HCT116 (cell line): ENCODE results near the gene VASH1. TPM values are rescaled to one million over a fixed set of nuclear protein-coding genes. Genes with fewer than 3 reads are reported as not detected.

Experiments
- ATAC-seq: fragments of 200-7000 bp; cut with Tn5 transposase; 2 replicates; pipeline ENCODE4 v1.9.1; 2020; ENCODE audit warnings: mild to moderate bottlenecking, moderate library complexity
- BruUV-seq: library from RNA; stranded (reverse); fragments of 400-500 nt; replicated peaks from 2 replicates; lab custom pipeline; 2021; lab: Mats Ljungman, UMichigan
- CTCF ChIA-PET: fragments of 300-600 bp; sonication (Branson Sonifier 250); formaldehyde crosslinking; loops from one replicate; lab custom pipeline; 2021; ENCODE audit warnings: antibody characterized with exemption; lab: Charles Lee
- POLR2A ChIA-PET: fragments of 300-600, 350-600 bp; sonication (Branson Sonifier 250); formaldehyde crosslinking; loops from one replicate; lab custom pipeline; 2021; ENCODE audit warnings: antibody characterized with exemption; lab: Charles Lee
- RAD21 ChIA-PET, 2 experiments: fragments of 300-600 bp; sonication (Branson Sonifier 250); formaldehyde crosslinking; loops; one replicate each; lab custom pipeline; 2023; ENCODE audit warnings: low total read pairs in 2 of 2; ENCODE audit not compliant: uncharacterized antibody in 2 of 2, unreplicated experiment in 2 of 2, low non-redundant PET in 1 of 2; lab: Charles Lee
- DNase-seq: peaks from one replicate; pipeline ENCODE4 v3.0.0-alpha.2; 2010; ENCODE audit warnings: low read depth, low spot score
- H2AFZ ChIP-seq: fragments of 200-600 bp; shearing (Covaris generic), sonication (generic); 2 replicates; pipeline ENCODE4 v1.6.1; 2017; ENCODE audit warnings: low read depth, mixed run types, mixed read lengths, antibody characterized with exemption, low read length; ENCODE audit not compliant: poor library complexity, severe bottlenecking
- H3K27ac ChIP-seq: 2 replicates; pipeline ENCODE4 v1.5.1; 2012; ENCODE audit warnings: low read depth, low read length
- H3K27me3 ChIP-seq: fragments of 200-600 bp; sonication (generic); 2 replicates; pipeline ENCODE4 v1.6.1; 2016; ENCODE audit warnings: mixed run types, low read length, mixed read lengths; ENCODE audit not compliant: insufficient read depth
- H3K36me3 ChIP-seq, 2 experiments: fragments of 200-500 bp in 1 of 2; fragments of 200-600 bp in 1 of 2; sonication (Bioruptor generic) in 1 of 2; sonication (generic) in 1 of 2; 2 replicates each; pipeline versions ENCODE4 v1.5.1 to v1.6.1; 2014 to 2016; ENCODE audit warnings: low read length in 2 of 2, inconsistent platforms in 1 of 2, mixed read lengths in 1 of 2, mixed run types in 1 of 2; ENCODE audit not compliant: insufficient read depth in 2 of 2, control insufficient read depth in 1 of 2
- H3K4me1 ChIP-seq, 2 experiments: fragments of 200-600 bp in 1 of 2; sonication (generic) in 1 of 2; 2 replicates each; pipeline versions ENCODE4 v1.5.1 to v1.6.1; 2012 to 2017; ENCODE audit warnings: low read length in 2 of 2, inconsistent platforms in 1 of 2, mild to moderate bottlenecking in 1 of 2, mixed read lengths in 1 of 2, mixed run types in 1 of 2, moderate library complexity in 1 of 2; ENCODE audit not compliant: insufficient read depth in 2 of 2, control insufficient read depth in 1 of 2
- H3K4me2 ChIP-seq: fragments of 200-600 bp; sonication (generic); 2 replicates; pipeline ENCODE4 v1.6.1; 2017; ENCODE audit warnings: mixed run types, low read length, mixed read lengths
- H3K4me3 ChIP-seq, 2 experiments: fragments of 200-600 bp in 1 of 2; sonication (generic) in 1 of 2; replicated peaks in 1 of 2; 2 replicates each; pipeline ENCODE4 v1.5.1; 2011 to 2016; ENCODE audit warnings: low read length in 2 of 2, control low read depth in 1 of 2, low read depth in 1 of 2, mild to moderate bottlenecking in 1 of 2, mixed read lengths in 1 of 2, mixed run types in 1 of 2
- H3K79me2 ChIP-seq: fragments of 200-600 bp; sonication (generic); 2 replicates; pipeline ENCODE4 v1.6.1; 2017; ENCODE audit warnings: mild to moderate bottlenecking, mixed run types, low read length, moderate library complexity, mixed read lengths; ENCODE audit not compliant: insufficient read depth
- H3K9ac ChIP-seq: fragments of 200-600 bp; sonication (generic); 2 replicates; pipeline ENCODE4 v1.6.1; 2016; ENCODE audit warnings: low read length, mixed read lengths
- H3K9me2 ChIP-seq: fragments of 200-600 bp; sonication (generic), shearing (Covaris generic); 2 replicates; pipeline ENCODE4 v1.6.1; 2017; ENCODE audit warnings: mixed run types, mild to moderate bottlenecking, moderate library complexity; ENCODE audit not compliant: insufficient read depth
- H3K9me3 ChIP-seq, 2 experiments: fragments of 200-500 bp in 1 of 2; fragments of 200-600 bp in 1 of 2; sonication (Bioruptor generic) in 1 of 2; sonication (generic) in 1 of 2; 2 replicates each; pipeline ENCODE4 v1.6.1; 2014 to 2017; ENCODE audit warnings: low read length in 2 of 2, mixed read lengths in 2 of 2, inconsistent platforms in 1 of 2, low read depth in 1 of 2, mild to moderate bottlenecking in 1 of 2, mixed run types in 1 of 2, moderate library complexity in 1 of 2; ENCODE audit not compliant: control insufficient read depth in 1 of 2, insufficient read depth in 1 of 2
- H4K20me1 ChIP-seq: fragments of 200-600 bp; sonication (generic), shearing (Covaris generic); 2 replicates; pipeline ENCODE4 v1.6.1; 2017; ENCODE audit warnings: mixed run types, mild to moderate bottlenecking, moderate library complexity; ENCODE audit not compliant: insufficient read depth
- EZH2 ChIP-seq: fragments of 200-600 bp; sonication (generic); IDR thresholded peaks from 2 replicates; pipeline ENCODE4 v1.6.1; 2017; ENCODE audit warnings: antibody characterized with exemption, mixed run types
- POLR2AphosphoS5 ChIP-seq: IDR thresholded peaks from 2 replicates; pipeline ENCODE4 v1.6.1; 2011; ENCODE audit warnings: mild to moderate bottlenecking, low read depth, low read length, moderate library complexity
- REST ChIP-seq: IDR thresholded peaks from 2 replicates; pipeline ENCODE4 v1.6.1; 2012; ENCODE audit warnings: low read depth
- SP1 ChIP-seq: IDR thresholded peaks from 2 replicates; pipeline ENCODE4 v1.6.1; 2012; ENCODE audit warnings: low read depth
- ZNF274 ChIP-seq: fragments of 200-500 bp; sonication (Bioruptor generic); IDR thresholded peaks from 2 replicates; pipeline ENCODE4 v1.6.1; 2014; ENCODE audit warnings: mild to moderate bottlenecking, low read depth, low read length, inconsistent platforms
- intact Hi-C: fragments of 100-400 bp; cut with micrococcal nuclease; formaldehyde crosslinking; loops from 2 replicates; pipeline ENCODE4 v1.10.0; 2022
- total RNA-seq: library from RNA; stranded (reverse); gene quantifications from one replicate; pipeline ENCODE4 v1.2.1, GENCODE V29; 2021; ENCODE audit not compliant: unreplicated experiment
- TF ChIP-seq, protein P1 (sequence below), 3 experiments: fragments of 200-600 bp in 1 of 3; sonication (generic) in 1 of 3; IDR thresholded peaks in 2 of 3; conservative IDR thresholded peaks in 1 of 3; 2 replicates each; pipeline ENCODE4 v1.5.1; 2012 to 2017; ENCODE audit warnings: low read depth in 2 of 3, low read length in 2 of 3, antibody characterized with exemption in 1 of 3, borderline replicate concordance in 1 of 3, control low read depth in 1 of 3, mild to moderate bottlenecking in 1 of 3, mixed read lengths in 1 of 3, mixed run types in 1 of 3, moderate library complexity in 1 of 3; ENCODE audit not compliant: insufficient read depth in 1 of 3
- TF ChIP-seq, protein P2 (sequence below): IDR thresholded peaks from 2 replicates; pipeline ENCODE4 v1.6.1; 2012

VASH1 gene
- total RNA-seq, 1 experiment from 2014 or later: 13.3 TPM

- Histone ChIP-seq H3K4me3 (no peak overlapping the region), H4K20me1 (no peaks in the 10 kb centered on the region), H3K9me2 (no peaks in the 10 kb centered on the region), H3K9me3 (no peaks in the 10 kb centered on the region), H3K4me1 (peaks cover 7 to 11% of the 10 kb centered on the region in 2 experiments; a peak in 3 of 4 replicates), H3K4me2 (no peak overlapping the region), H3K9ac (no peak overlapping the region), H2AFZ (no peak overlapping the region), H3K27ac (no peak overlapping the region), H3K36me3 (no peaks in the 10 kb centered on the region), H3K27me3 (0 out of 2 replicates have a peak, but pooled peaks cover 4% of the 10 kb centered on the region), H3K79me2 (no peaks in the 10 kb centered on the region)
- TF ChIP-seq, protein P1, sequence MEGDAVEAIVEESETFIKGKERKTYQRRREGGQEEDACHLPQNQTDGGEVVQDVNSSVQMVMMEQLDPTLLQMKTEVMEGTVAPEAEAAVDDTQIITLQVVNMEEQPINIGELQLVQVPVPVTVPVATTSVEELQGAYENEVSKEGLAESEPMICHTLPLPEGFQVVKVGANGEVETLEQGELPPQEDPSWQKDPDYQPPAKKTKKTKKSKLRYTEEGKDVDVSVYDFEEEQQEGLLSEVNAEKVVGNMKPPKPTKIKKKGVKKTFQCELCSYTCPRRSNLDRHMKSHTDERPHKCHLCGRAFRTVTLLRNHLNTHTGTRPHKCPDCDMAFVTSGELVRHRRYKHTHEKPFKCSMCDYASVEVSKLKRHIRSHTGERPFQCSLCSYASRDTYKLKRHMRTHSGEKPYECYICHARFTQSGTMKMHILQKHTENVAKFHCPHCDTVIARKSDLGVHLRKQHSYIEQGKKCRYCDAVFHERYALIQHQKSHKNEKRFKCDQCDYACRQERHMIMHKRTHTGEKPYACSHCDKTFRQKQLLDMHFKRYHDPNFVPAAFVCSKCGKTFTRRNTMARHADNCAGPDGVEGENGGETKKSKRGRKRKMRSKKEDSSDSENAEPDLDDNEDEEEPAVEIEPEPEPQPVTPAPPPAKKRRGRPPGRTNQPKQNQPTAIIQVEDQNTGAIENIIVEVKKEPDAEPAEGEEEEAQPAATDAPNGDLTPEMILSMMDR (IDR thresholded peaks at IDR 0.05 in 2 of 3, conservative IDR thresholded peaks at IDR 0.05 in 1 of 3; ENCODE audit: borderline replicate concordance in 1 of 3, insufficient read depth in 1 of 3, low read depth in 2 of 3, low read length in 2 of 3): no peak
- TF ChIP-seq, protein P2, sequence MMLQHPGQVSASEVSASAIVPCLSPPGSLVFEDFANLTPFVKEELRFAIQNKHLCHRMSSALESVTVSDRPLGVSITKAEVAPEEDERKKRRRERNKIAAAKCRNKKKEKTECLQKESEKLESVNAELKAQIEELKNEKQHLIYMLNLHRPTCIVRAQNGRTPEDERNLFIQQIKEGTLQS: no peak
- TF ChIP-seq SP1: no peak
- no peak for TF ChIP-seq EZH2
- TF ChIP-seq ZNF274: no peak
- no peak for TF ChIP-seq POLR2AphosphoS5
- no peak for TF ChIP-seq REST
- DNase-seq (no peak), ATAC-seq (no peak)
- BruUV-seq: no TSS peak
- RAD21 ChIA-PET: no interaction called here
- POLR2A ChIA-PET: no interaction called here
- CTCF ChIA-PET: no interaction called here
- intact Hi-C loops: no loop called here
Measured at GRCh38 chr14:76724651-76725550, 36.4 kb upstream of the VASH1 start.
